Natural killer cell (primary cell): Measurements from ENCODE around the gene C20orf202. TPM values are rescaled to one million over a fixed set of nuclear protein-coding genes. Genes with fewer than 3 reads are reported as not detected.
"Not testable (repeated sequence)": the region's sequence is repeated elsewhere in the genome, so short reads cannot be mapped to it uniquely, and the experiment has no call there.

Source experiments
- ATAC-seq, 3 donors: fragments of 150-1000 bp in 2 of 3; fragments of 200-7000 bp in 1 of 3; cut with Tn5 transposase; 1 replicate in 1 of 3; 2 replicates in 2 of 3; pipeline ENCODE4 v1.10.0; 2021; ENCODE audit warnings: mild to moderate bottlenecking in 2 of 3, moderate library complexity in 2 of 3
- DNase-seq, 2 donors: peaks; one replicate each; pipeline versions ENCODE4 v3.0.0 to v3.0.0-alpha.2; 2013 to 2021; ENCODE audit warnings: mixed read lengths in 1 of 2
- H3K27ac ChIP-seq: one replicate; pipeline ENCODE4 v1.5.1; 2013; ENCODE audit warnings: mild to moderate bottlenecking, low read length
- H3K27me3 ChIP-seq: one replicate; pipeline ENCODE4 v1.6.1; 2013; ENCODE audit warnings: low read length; ENCODE audit not compliant: control insufficient read depth, insufficient read depth
- H3K36me3 ChIP-seq: one replicate; pipeline ENCODE4 v1.6.1; 2013; ENCODE audit warnings: low read length; ENCODE audit not compliant: control insufficient read depth, insufficient read depth
- H3K4me1 ChIP-seq: one replicate; pipeline ENCODE4 v1.6.1; 2013; ENCODE audit warnings: low read length; ENCODE audit not compliant: control insufficient read depth, insufficient read depth
- H3K4me3 ChIP-seq: one replicate; pipeline ENCODE4 v1.5.1; 2013; ENCODE audit warnings: low read length
- H3K9me3 ChIP-seq: one replicate; pipeline ENCODE4 v1.6.1; 2013; ENCODE audit warnings: low read length; ENCODE audit not compliant: control insufficient read depth, insufficient read depth
- H3K27ac Mint-ChIP-seq, 2 donors: one replicate each; pipeline ENCODE4 v1.8.0; 2022; ENCODE audit warnings: mild to moderate bottlenecking in 2 of 2, mixed read lengths in 2 of 2, moderate library complexity in 1 of 2
- H3K27me3 Mint-ChIP-seq, 2 donors: one replicate each; pipeline ENCODE4 v1.8.0; 2022; ENCODE audit warnings: low read depth in 2 of 2, mixed read lengths in 2 of 2
- H3K36me3 Mint-ChIP-seq: one replicate; pipeline ENCODE4 v1.8.0; 2022; ENCODE audit warnings: mixed read lengths
- H3K4me1 Mint-ChIP-seq, 2 donors: one replicate each; pipeline ENCODE4 v1.8.0; 2022; ENCODE audit warnings: mixed read lengths in 2 of 2
- H3K4me3 Mint-ChIP-seq: one replicate; pipeline ENCODE4 v1.8.0; 2022; ENCODE audit warnings: mild to moderate bottlenecking, moderate library complexity, mixed read lengths
- H3K9me3 Mint-ChIP-seq, 2 donors: one replicate each; pipeline ENCODE4 v1.8.0; 2022; ENCODE audit warnings: mixed read lengths in 2 of 2
- CTCF ChIP-seq: fragments of 200-600 bp; IDR thresholded peaks from one replicate; pipeline ENCODE4 v1.8.0; 2022; ENCODE audit warnings: antibody characterized with exemption
- WGBS: methylation state at CpG from one replicate; pipeline ENCODE4 v1.1.7; 2013; ENCODE audit warnings: missing lambda C conversion rate; ENCODE audit not compliant: insufficient coverage; 5-methylcytosine and 5-hydroxymethylcytosine counted together
- intact Hi-C: fragments of 100-400 bp; cut with micrococcal nuclease; formaldehyde crosslinking; loops from one replicate; pipeline ENCODE4 v1.14.2; 2022
- total RNA-seq, 4 donors: library from RNA; stranded (reverse); fragments of 120-200 nt in 1 of 4; gene quantifications; one replicate each; pipeline versions ENCODE4 v1.2.3 to v1.2.4, GENCODE V29; 2013 to 2022

Gene C20orf202
- total RNA-seq, 3 donors from 2014 or later (not counting 1 experiment from before 2014, with no cell fraction given): 0.16 to 0.75 (median 0.60) TPM

DNA sequence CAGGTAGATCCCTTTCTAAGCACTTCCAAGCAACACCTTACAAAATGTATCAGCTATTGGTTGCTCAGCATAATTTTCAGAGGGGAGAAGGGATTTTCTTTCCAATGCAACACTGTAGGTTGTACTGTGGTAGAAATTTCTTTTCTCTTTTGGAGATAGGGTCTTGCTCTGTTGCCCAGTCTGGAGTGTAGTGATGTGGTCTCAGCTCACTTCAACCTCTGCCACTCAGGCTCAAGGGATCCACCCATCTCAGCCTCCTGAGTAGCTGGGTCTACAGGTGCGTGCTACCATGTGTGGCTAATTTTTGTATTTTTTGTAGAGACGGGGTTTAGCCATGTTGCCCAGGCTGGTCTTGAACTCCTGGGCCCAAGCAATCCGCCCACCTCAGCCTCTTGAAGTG lies 38.8 kb downstream of the C20orf202 start:
- no peak overlapping the region for H3K27ac ChIP-seq
- H3K27me3 ChIP-seq: peaks cover 4% of the 10 kb centered on the region
- H3K4me1 ChIP-seq: no peaks in the 10 kb centered on the region
- no peak overlapping the region for H3K4me3 ChIP-seq
- peaks cover 0 to 5% of the 10 kb centered on the region in 2 donors for H3K4me1 Mint-ChIP-seq
- H3K27me3 Mint-ChIP-seq: peaks cover 17 to 42% of the 10 kb centered on the region in 2 donors
- no peaks in the 10 kb centered on the region for H3K9me3 Mint-ChIP-seq
- 64% methylated on average over 3 of the region's 3 CpGs for WGBS
- TF ChIP-seq CTCF: no peak
- H3K27ac Mint-ChIP-seq: no peak overlapping the region
- DNase-seq (no peak), ATAC-seq (no peak)
- no peaks in the 10 kb centered on the region for H3K36me3 Mint-ChIP-seq
- intact Hi-C loops: no loop called here
- H3K9me3 ChIP-seq: no peaks in the 10 kb centered on the region
- H3K4me3 Mint-ChIP-seq: no peak overlapping the region
- H3K36me3 ChIP-seq: no peaks in the 10 kb centered on the region

DNA sequence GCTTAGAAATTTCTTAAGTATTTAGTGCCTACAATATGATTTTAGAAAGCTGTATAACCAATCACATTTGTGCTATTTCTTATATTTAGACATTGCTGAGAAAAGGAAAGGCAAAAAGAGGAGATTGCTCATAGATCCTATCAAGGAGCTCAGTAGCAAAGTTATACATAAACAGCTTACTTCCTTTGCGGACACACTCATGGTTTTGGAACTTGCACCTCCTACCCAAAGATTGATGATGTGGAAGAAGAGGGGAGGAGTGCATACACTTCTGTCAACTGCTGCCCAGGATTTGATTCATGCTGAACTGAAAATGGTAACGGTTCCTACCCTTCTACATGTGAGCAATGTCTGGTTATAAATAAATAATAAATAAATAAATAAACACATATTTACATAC lies 39.3 kb downstream of the C20orf202 start:
- H3K9me3 Mint-ChIP-seq: no peaks in the 10 kb centered on the region
- no peak for TF ChIP-seq CTCF
- intact Hi-C loops: no loop called here

DNA sequence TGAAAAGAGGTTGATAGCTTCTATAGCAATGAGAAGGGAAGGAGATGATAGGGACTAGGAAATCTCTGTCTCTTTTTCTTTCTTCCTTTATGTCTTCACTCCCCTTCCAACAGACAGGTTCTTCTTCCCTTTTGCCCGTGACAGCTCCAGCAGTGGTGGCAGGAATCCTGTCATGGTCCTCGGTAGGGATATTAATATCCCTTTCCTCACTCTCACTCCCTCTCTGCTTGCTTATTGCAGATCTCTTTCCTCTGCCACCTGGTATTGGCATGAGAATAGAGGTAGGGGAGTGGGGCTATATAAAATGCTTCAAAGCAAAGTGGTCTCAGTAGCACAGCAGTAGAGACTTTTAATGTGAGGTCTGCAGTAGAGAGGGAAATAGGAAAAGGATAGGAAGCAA lies 42.3 kb downstream of the C20orf202 start:
- Mint-ChIP-seq H3K36me3 (peaks cover 1% of the 10 kb centered on the region), H3K9me3 (no peaks in the 10 kb centered on the region), H3K4me3 (no peak overlapping the region), H3K27ac (no peak overlapping the region), H3K4me1 (peaks cover 0 to 5% of the 10 kb centered on the region in 2 donors), H3K27me3 (peaks cover 14 to 32% of the 10 kb centered on the region in 2 donors)
- Histone ChIP-seq H3K4me1 (no peaks in the 10 kb centered on the region), H3K36me3 (no peaks in the 10 kb centered on the region), H3K27me3 (peaks cover 2% of the 10 kb centered on the region), H3K27ac (no peak overlapping the region), H3K9me3 (no peaks in the 10 kb centered on the region), H3K4me3 (no peak overlapping the region)
- ATAC-seq (no peak), DNase-seq (no peak)
- 88% methylated on average over 2 of the region's 2 CpGs for WGBS
- TF ChIP-seq CTCF: no peak
- intact Hi-C loops: no loop called here

More for the DNA sequence above, 39.3 kb downstream of the C20orf202 start:
- whole genome bisulfite sequencing: 0% methylated on average over 1 of the region's 2 CpGs
- Mint-ChIP-seq H3K27ac (no peak overlapping the region), H3K27me3 (peaks cover 15 to 37% of the 10 kb centered on the region in 2 donors), H3K4me3 (no peak overlapping the region), H3K36me3 (no peaks in the 10 kb centered on the region), H3K4me1 (peaks cover 0 to 5% of the 10 kb centered on the region in 2 donors)
- Histone ChIP-seq H3K36me3 (no peaks in the 10 kb centered on the region), H3K27ac (no peak overlapping the region), H3K9me3 (no peaks in the 10 kb centered on the region), H3K27me3 (peaks cover 4% of the 10 kb centered on the region), H3K4me3 (no peak overlapping the region), H3K4me1 (no peaks in the 10 kb centered on the region)
- no peak for DNase-seq
- no peak for ATAC-seq

- Mint-ChIP-seq H3K27me3 (peaks cover 18 to 38% of the 10 kb centered on the region in 2 donors), H3K4me3 (no peak overlapping the region), H3K4me1 (peaks cover 0 to under 1% of the 10 kb centered on the region in 2 donors), H3K36me3 (peaks cover 8% of the 10 kb centered on the region), H3K27ac (no peak overlapping the region), H3K9me3 (no peaks in the 10 kb centered on the region)
- Histone ChIP-seq H3K9me3 (no peaks in the 10 kb centered on the region), H3K4me1 (no peaks in the 10 kb centered on the region), H3K4me3 (no peak overlapping the region), H3K27ac (no peak overlapping the region), H3K36me3 (no peaks in the 10 kb centered on the region), H3K27me3 (peaks cover 2% of the 10 kb centered on the region)
- DNase-seq (no peak), ATAC-seq (no peak)
- intact Hi-C loops: no loop called here
- TF ChIP-seq CTCF: no peak
Observed at GRCh38 chr20:1247689-1248088, 44.4 kb downstream of the C20orf202 start.

- H3K4me1 ChIP-seq, H3K9me3 ChIP-seq, H3K27ac ChIP-seq, H3K4me3 Mint-ChIP-seq, H3K36me3 Mint-ChIP-seq, DNase-seq, H3K4me1 Mint-ChIP-seq, H3K27me3 ChIP-seq, intact Hi-C loops, H3K9me3 Mint-ChIP-seq, ATAC-seq, H3K4me3 ChIP-seq, H3K27ac Mint-ChIP-seq, H3K36me3 ChIP-seq: not testable (repeated sequence)
- WGBS: no CpG with 5 or more reads among the region's 2 CpGs
- peaks cover 20 to 29% of the 10 kb centered on the region in 2 donors for H3K27me3 Mint-ChIP-seq
Observed at GRCh38 chr20:1250282-1250681, 47.0 kb downstream of the C20orf202 start.
